OCI-LY7 (cell line): ENCODE results near the gene DCTD. TPM values are rescaled to one million over a fixed set of nuclear protein-coding genes. Genes with fewer than 3 reads are reported as not detected.

Experiments used
- BruUV-seq: library from RNA; stranded (reverse); fragments of 400-500 nt; replicated peaks from 2 replicates; lab custom pipeline; 2021; lab: Mats Ljungman, UMichigan
- CTCF ChIA-PET: fragments of 300-600 bp; sonication (Branson Sonifier 250); formaldehyde crosslinking; loops from one replicate; lab custom pipeline; 2022; ENCODE audit warnings: antibody characterized with exemption; ENCODE audit not compliant: unreplicated experiment; lab: Charles Lee
- POLR2A ChIA-PET: fragments of 300-600 bp; sonication (Branson Sonifier 250); formaldehyde crosslinking; loops from one replicate; lab custom pipeline; 2022; ENCODE audit warnings: antibody characterized with exemption; lab: Charles Lee
- DNase-seq: peaks from one replicate; pipeline ENCODE4 v3.0.0-alpha.2; 2015; ENCODE audit warnings: low spot score
- H2AFZ ChIP-seq: fragments of 200-600 bp; sonication (generic), shearing (Covaris generic); 2 replicates; pipeline ENCODE4 v1.6.1; 2014; ENCODE audit warnings: mild to moderate bottlenecking, antibody characterized with exemption, low read length, moderate library complexity
- H3K27ac ChIP-seq: fragments of 200-600 bp; sonication (generic); 2 replicates; pipeline ENCODE4 v1.5.1; 2014; ENCODE audit warnings: mixed run types, low read depth, mild to moderate bottlenecking, moderate library complexity, low read length, inconsistent platforms; ENCODE audit not compliant: poor library complexity, severe bottlenecking
- H3K36me3 ChIP-seq: fragments of 200-600 bp; sonication (generic); 2 replicates; pipeline ENCODE4 v1.6.1; 2014; ENCODE audit warnings: mild to moderate bottlenecking, antibody characterized with exemption, low read length, moderate library complexity, mixed read lengths; ENCODE audit not compliant: insufficient read depth
- H3K4me1 ChIP-seq: fragments of 200-600 bp; sonication (generic); 2 replicates; pipeline ENCODE4 v1.5.1; 2014; ENCODE audit warnings: mild to moderate bottlenecking, low read length; ENCODE audit not compliant: insufficient read depth, poor library complexity, severe bottlenecking
- H3K4me2 ChIP-seq: fragments of 200-600 bp; sonication (generic); 2 replicates; pipeline ENCODE4 v1.6.1; 2014; ENCODE audit warnings: mild to moderate bottlenecking, low read length
- H3K4me3 ChIP-seq: fragments of 200-600 bp; sonication (generic); 2 replicates; pipeline ENCODE4 v1.5.1; 2014; ENCODE audit warnings: mild to moderate bottlenecking, low read depth, low read length; ENCODE audit not compliant: poor library complexity, severe bottlenecking
- H3K79me2 ChIP-seq: fragments of 200-600 bp; sonication (generic); 2 replicates; pipeline ENCODE4 v1.6.1; 2016; ENCODE audit warnings: low read depth, mild to moderate bottlenecking, low read length, moderate library complexity, mixed read lengths; ENCODE audit not compliant: insufficient read depth
- H3K9me2 ChIP-seq: fragments of 200-600 bp; sonication (generic); 2 replicates; pipeline ENCODE4 v1.6.1; 2016; ENCODE audit warnings: mild to moderate bottlenecking, low read length, mixed read lengths; ENCODE audit not compliant: insufficient read depth
- H3K9me3 ChIP-seq: fragments of 200-600 bp; sonication (generic); 2 replicates; pipeline ENCODE4 v1.6.1; 2014; ENCODE audit warnings: mild to moderate bottlenecking, mixed run types, low read length, mixed read lengths
- H4K20me1 ChIP-seq: fragments of 200-600 bp; sonication (generic); 2 replicates; pipeline ENCODE4 v1.6.1; 2014; ENCODE audit warnings: mild to moderate bottlenecking, antibody characterized with exemption, low read length, moderate library complexity, mixed read lengths; ENCODE audit not compliant: insufficient read depth
- CTCF ChIP-seq: fragments of 200-600 bp; sonication (generic); conservative IDR thresholded peaks from 2 replicates; pipeline ENCODE4 v1.5.1; 2014; ENCODE audit warnings: mild to moderate bottlenecking, antibody characterized with exemption, low read length, moderate library complexity, mixed read lengths
- EZH2phosphoT487 ChIP-seq: fragments of 200-600 bp; sonication (generic); IDR thresholded peaks from 2 replicates; pipeline ENCODE4 v1.6.1; 2018; ENCODE audit warnings: low read depth, borderline replicate concordance, mild to moderate bottlenecking, mixed run types, antibody characterized with exemption, low read length, moderate library complexity, mixed read lengths
- intact Hi-C: fragments of 100-400 bp; cut with micrococcal nuclease; formaldehyde crosslinking; loops from one replicate; pipeline ENCODE4 v1.10.0; 2022; ENCODE audit not compliant: unreplicated experiment
- total RNA-seq, 2 experiments: library from RNA; depleted of rRNA in 1 of 2; stranded (reverse); fragments of >200 nt in 1 of 2; shearing (Covaris generic) in 1 of 2; gene quantifications; 2 replicates each; pipeline ENCODE4 v1.2.3, GENCODE V29; 2014 to 2022

Gene DCTD
- total RNA-seq, 2 experiments from 2014 or later: 37.8 to 81.9 TPM

- H2AFZ ChIP-seq: no peak overlapping the region
- TF ChIP-seq CTCF (no peak), EZH2phosphoT487 (no peak)
- no peak overlapping the region for H3K4me3 ChIP-seq
- no peaks in the 10 kb centered on the region for H3K4me1 ChIP-seq
- intact Hi-C loops: no loop called here
- DNase-seq: no peak
- H3K27ac ChIP-seq: no peak overlapping the region
- ChIA-PET POLR2A (no interaction called here), CTCF (no interaction called here)
- no TSS peak for BruUV-seq
- no peaks in the 10 kb centered on the region for H3K9me3 ChIP-seq
- no peaks in the 10 kb centered on the region for H3K36me3 ChIP-seq
- H3K4me2 ChIP-seq: no peak overlapping the region
- no peaks in the 10 kb centered on the region for H3K79me2 ChIP-seq
- no peaks in the 10 kb centered on the region for H4K20me1 ChIP-seq
- H3K9me2 ChIP-seq: no peaks in the 10 kb centered on the region
Measured at GRCh38 chr4:182863501-182863900, 53.7 kb downstream of the DCTD start.

GRCh38 chr4:182862921-182863320 is 54.3 kb downstream of the DCTD start:
- POLR2A ChIA-PET: no interaction called here
- CTCF ChIA-PET: no interaction called here

More at GRCh38 chr4:182862921-182863320, 54.3 kb downstream of the DCTD start:
- TF ChIP-seq CTCF (no peak), EZH2phosphoT487 (no peak)
- Histone ChIP-seq H3K9me3 (no peaks in the 10 kb centered on the region), H3K4me1 (no peaks in the 10 kb centered on the region), H3K36me3 (no peaks in the 10 kb centered on the region), H4K20me1 (no peaks in the 10 kb centered on the region), H3K9me2 (no peaks in the 10 kb centered on the region), H3K4me2 (no peak overlapping the region), H3K79me2 (no peaks in the 10 kb centered on the region), H2AFZ (no peak overlapping the region), H3K27ac (no peak overlapping the region), H3K4me3 (no peak overlapping the region)
- intact Hi-C loops: no loop called here
- DNase-seq: no peak
- no TSS peak for BruUV-seq
